H1 (cell line): ENCODE measurements around the gene GAB2. TPM values are rescaled to one million over a fixed set of nuclear protein-coding genes. Genes with fewer than 3 reads are reported as not detected.

Experiments used
- CTCF ChIA-PET: fragments of 300-600 bp; sonication (Branson Sonifier 250); formaldehyde crosslinking; loops from one replicate; lab custom pipeline; 2021; ENCODE audit not compliant: partially characterized antibody; lab: Charles Lee
- POLR2A ChIA-PET: fragments of 300-600 bp; sonication (Branson Sonifier 250); formaldehyde crosslinking; loops from one replicate; lab custom pipeline; 2021; ENCODE audit warnings: inconsistent platforms; ENCODE audit not compliant: partially characterized antibody; lab: Charles Lee
- DNase-seq, 2 experiments: peaks; one replicate each; pipeline versions ENCODE4 v3.0.0 to v3.0.0-alpha.2; 2010 to 2022; ENCODE audit warnings: low spot score in 2 of 2, low read depth in 1 of 2, mixed read lengths in 1 of 2
- FAIRE-seq: peaks from 2 replicates; lab custom pipeline; 2011; peaks lifted over from hg19 to GRCh38; lab: Jason Lieb, UNC
- H2AFZ ChIP-seq: 2 replicates; pipeline ENCODE4 v1.8.1; 2012; ENCODE audit warnings: low read length, inconsistent platforms
- H2AK5ac ChIP-seq: 2 replicates; pipeline ENCODE4 v1.6.1; 2013; ENCODE audit warnings: low read depth, low read length
- H2BK120ac ChIP-seq: replicated peaks from 2 replicates; pipeline ENCODE3; 2013; ENCODE audit warnings: low read depth, low read length, inconsistent platforms
- H2BK12ac ChIP-seq: 2 replicates; pipeline ENCODE4 v1.6.1; 2013; ENCODE audit warnings: low read depth, low read length
- H2BK15ac ChIP-seq: 2 replicates; pipeline ENCODE4 v1.6.1; 2013; ENCODE audit warnings: low read length
- H2BK20ac ChIP-seq: 2 replicates; pipeline ENCODE4 v1.6.1; 2013; ENCODE audit warnings: low read length
- H2BK5ac ChIP-seq: 2 replicates; pipeline ENCODE4 v1.6.1; 2013; ENCODE audit warnings: low read depth, low read length
- H3K14ac ChIP-seq: 2 replicates; pipeline ENCODE4 v1.6.1; 2013; ENCODE audit warnings: inconsistent platforms; ENCODE audit not compliant: insufficient read length
- H3K18ac ChIP-seq: 2 replicates; pipeline ENCODE4 v1.6.1; 2013; ENCODE audit warnings: low read length; ENCODE audit errors: extremely low read depth
- H3K23ac ChIP-seq: 2 replicates; pipeline ENCODE4 v1.6.1; 2013; ENCODE audit warnings: inconsistent platforms; ENCODE audit not compliant: insufficient read length
- H3K23me2 ChIP-seq: 2 replicates; pipeline ENCODE4 v1.6.1; 2013; ENCODE audit warnings: low read depth, low read length
- H3K27ac ChIP-seq: 2 replicates; pipeline ENCODE4 v1.6.1; 2011; ENCODE audit warnings: low read depth, low read length, inconsistent platforms
- H3K27me3 ChIP-seq, 4 experiments: replicated peaks in 1 of 4; 1 replicate in 1 of 4; 2 replicates in 3 of 4; pipeline versions ENCODE4 v1.6.1 to v1.8.1; 2011 to 2013; ENCODE audit warnings: low read length in 3 of 4, mild to moderate bottlenecking in 3 of 4, inconsistent platforms in 2 of 4, mixed read lengths in 2 of 4, moderate library complexity in 1 of 4; ENCODE audit not compliant: control insufficient read depth in 3 of 4, insufficient read depth in 3 of 4; ENCODE audit errors: extremely low read depth in 1 of 4
- H3K36me3 ChIP-seq, 4 experiments: 2 replicates each; pipeline versions ENCODE4 v1.6.1 to v1.8.1; 2011 to 2013; ENCODE audit warnings: mild to moderate bottlenecking in 4 of 4, low read length in 3 of 4, moderate library complexity in 2 of 4, control low read depth in 1 of 4, inconsistent platforms in 1 of 4; ENCODE audit not compliant: insufficient read depth in 4 of 4, control insufficient read depth in 2 of 4
- H3K4ac ChIP-seq: replicated peaks from 2 replicates; pipeline ENCODE3; 2013; ENCODE audit warnings: low read length, low read depth, mixed read lengths, inconsistent platforms; ENCODE audit not compliant: insufficient read length
- H3K4me1 ChIP-seq, 4 experiments: replicated peaks in 1 of 4; 1 replicate in 1 of 4; 2 replicates in 3 of 4; pipeline versions ENCODE4 v1.6.1 to v1.8.1; 2011 to 2013; ENCODE audit warnings: low read length in 3 of 4, inconsistent platforms in 2 of 4, mixed read lengths in 1 of 4; ENCODE audit not compliant: insufficient read depth in 4 of 4, control insufficient read depth in 3 of 4
- H3K4me2 ChIP-seq, 2 experiments: 2 replicates each; pipeline versions ENCODE4 v1.6.1 to v1.8.1; 2011 to 2013; ENCODE audit warnings: low read depth in 2 of 2, low read length in 2 of 2, control low read depth in 1 of 2, inconsistent platforms in 1 of 2, mild to moderate bottlenecking in 1 of 2; ENCODE audit not compliant: insufficient read depth in 1 of 2
- H3K4me3 ChIP-seq, 4 experiments: fragments of 200-600, 300-600 bp in 1 of 4; sonication (generic), shearing (Covaris generic), sonication (Bioruptor Twin) in 1 of 4; 2 replicates each; pipeline versions ENCODE4 v1.5.1 to v1.8.1; 2011 to 2016; ENCODE audit warnings: low read length in 4 of 4, low read depth in 3 of 4, control low read depth in 2 of 4, inconsistent platforms in 2 of 4, mild to moderate bottlenecking in 2 of 4, mixed read lengths in 1 of 4, moderate library complexity in 1 of 4; ENCODE audit not compliant: insufficient read depth in 2 of 4; ENCODE audit errors: extremely low read depth in 1 of 4
- H3K56ac ChIP-seq: replicated peaks from 2 replicates; pipeline ENCODE3; 2013; ENCODE audit warnings: low read depth, mild to moderate bottlenecking, mixed read lengths, low read length, inconsistent platforms; ENCODE audit not compliant: insufficient read length
- H3K79me1 ChIP-seq: 2 replicates; pipeline ENCODE4 v1.6.1; 2013; ENCODE audit warnings: low read depth, low read length, control low read depth
- H3K79me2 ChIP-seq, 2 experiments: 2 replicates each; pipeline versions ENCODE4 v1.6.1 to v1.8.1; 2012 to 2013; ENCODE audit warnings: low read length in 2 of 2, mild to moderate bottlenecking in 2 of 2, inconsistent platforms in 1 of 2; ENCODE audit not compliant: insufficient read depth in 2 of 2, control insufficient read depth in 1 of 2
- H3K9ac ChIP-seq, 4 experiments: replicated peaks in 1 of 4; 1 replicate in 1 of 4; 2 replicates in 3 of 4; pipeline versions ENCODE4 v1.6.1 to v1.8.1; 2011 to 2013; ENCODE audit warnings: low read depth in 3 of 4, low read length in 3 of 4, control low read depth in 2 of 4, mild to moderate bottlenecking in 2 of 4, moderate library complexity in 2 of 4, inconsistent platforms in 1 of 4; ENCODE audit errors: extremely low read depth in 1 of 4
- H3K9me3 ChIP-seq, 2 experiments: 2 replicates each; pipeline versions ENCODE4 v1.6.1 to v1.8.1; 2012 to 2013; ENCODE audit warnings: mild to moderate bottlenecking in 2 of 2, moderate library complexity in 2 of 2, control low read depth in 1 of 2, inconsistent platforms in 1 of 2, low read depth in 1 of 2, low read length in 1 of 2, mixed read lengths in 1 of 2; ENCODE audit not compliant: insufficient read depth in 2 of 2
- H4K20me1 ChIP-seq, 2 experiments: replicated peaks in 1 of 2; 2 replicates each; pipeline versions ENCODE3 to v1.8.1; 2011 to 2013; ENCODE audit warnings: inconsistent platforms in 2 of 2, low read length in 2 of 2, mild to moderate bottlenecking in 1 of 2; ENCODE audit not compliant: insufficient read depth in 2 of 2, control insufficient read depth in 1 of 2
- H4K5ac ChIP-seq: 2 replicates; pipeline ENCODE4 v1.6.1; 2013; ENCODE audit warnings: low read length, low read depth, mixed read lengths, inconsistent platforms; ENCODE audit not compliant: insufficient read length
- H4K8ac ChIP-seq: 2 replicates; pipeline ENCODE4 v1.8.0; 2013; ENCODE audit warnings: mild to moderate bottlenecking, moderate library complexity, low read length, inconsistent platforms; ENCODE audit not compliant: insufficient read depth; ENCODE audit errors: extremely low read depth
- H4K91ac ChIP-seq: replicated peaks from 2 replicates; pipeline ENCODE3; 2013; ENCODE audit warnings: low read length, mixed read lengths, inconsistent platforms; ENCODE audit not compliant: insufficient read length
- JUND ChIP-seq: IDR thresholded peaks from 2 replicates; pipeline ENCODE4 v1.6.1; 2011; ENCODE audit warnings: mild to moderate bottlenecking, improper control_type of control experiment, low read length
- ZNF274 ChIP-seq: IDR thresholded peaks from 2 replicates; pipeline ENCODE4 v1.7.0; 2012; ENCODE audit warnings: low read length, borderline replicate concordance; ENCODE audit errors: extremely low read depth
- WGBS, 2 experiments: shearing (Covaris generic) in 1 of 2; methylation state at CpG; one replicate each; pipeline versions ENCODE4 v1.1.6 to v1.1.7; 2013 to 2015; ENCODE audit warnings: low lambda C conversion rate in 2 of 2, mixed read lengths in 2 of 2, inconsistent platforms in 1 of 2, low coverage in 1 of 2, missing lambda C conversion rate in 1 of 2; ENCODE audit not compliant: insufficient replicate concordance in 2 of 2, insufficient coverage in 1 of 2, insufficient read length in 1 of 2; ENCODE audit errors: extremely low coverage in 1 of 2, missing lambda C conversion rate in 1 of 2; 5-methylcytosine and 5-hydroxymethylcytosine counted together
- polyA plus RNA-seq, 7 experiments: library from polyadenylated mRNA; depleted of rRNA in 3 of 7; stranded (reverse) in 5 of 7; unstranded in 2 of 7; fragments of >200 nt in 5 of 7; fragments of 200-250 nt in 2 of 7; gene quantifications; 1 replicate in 5 of 7; 2 replicates in 1 of 7; 4 replicates in 1 of 7; pipeline versions ENCODE4 v1.2.1 to v1.2.3, GENCODE V29; 2011 to 2013; ENCODE audit warnings: missing spikeins in 2 of 7, mixed read lengths in 2 of 7
- total RNA-seq: library from RNA; stranded (reverse); fragmentation: NEBNext Ultra II Directional; extraction: Animal tissue kit (Norgen Biotek cat#: 25700); gene quantifications from 2 replicates; pipeline ENCODE4 v1.2.1, GENCODE V29; 2021

Gene GAB2
- total and polyA plus RNA-seq, 2 of the 8 experiments (the other 6 are each of a cell fraction or from before 2014, with no cell fraction given) = 6.3 to 14.0 TPM

DNA sequence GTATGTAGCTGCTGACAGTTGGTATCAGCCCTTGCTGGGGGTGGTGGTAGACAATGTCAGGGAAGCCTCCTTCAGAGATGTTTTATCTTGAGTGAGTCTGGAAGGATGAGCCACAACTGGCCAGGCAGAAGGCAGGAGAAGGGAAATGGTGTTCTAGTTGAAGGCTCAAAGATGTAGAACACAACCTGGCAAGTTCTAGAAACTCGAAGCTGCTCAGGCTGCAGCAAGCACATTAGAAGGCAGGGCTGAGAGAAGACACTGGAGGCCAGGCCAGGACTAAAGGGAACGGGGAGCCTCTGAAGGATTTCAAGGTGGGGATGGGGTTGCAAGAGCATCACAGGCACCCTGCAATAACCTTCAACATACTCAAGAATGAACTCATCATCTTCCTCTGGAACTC, 188.5 kb downstream of the GAB2 start:
- no peak overlapping the region for H2BK120ac ChIP-seq
- no peak overlapping the region for H3K27ac ChIP-seq
- H2BK20ac ChIP-seq = no peak overlapping the region
- H2AK5ac ChIP-seq = no peak overlapping the region
- H3K27me3 ChIP-seq = no peaks in the 10 kb centered on the region
- no peaks in the 10 kb centered on the region for H3K23me2 ChIP-seq
- no peak overlapping the region for H2BK15ac ChIP-seq
- no peak overlapping the region for H2BK5ac ChIP-seq
- no peak overlapping the region for H3K9ac ChIP-seq
- H3K4ac ChIP-seq = no peak overlapping the region
- no peak overlapping the region for H3K14ac ChIP-seq
- H3K18ac ChIP-seq = no peak overlapping the region
- H3K4me2 ChIP-seq = no peak overlapping the region
- H3K23ac ChIP-seq = no peak overlapping the region
- H4K5ac ChIP-seq = no peak overlapping the region
- ChIA-PET CTCF (interaction anchor here (1.0 to 3.5 kb wide), 8 partner anchors 9 to 335 kb away, joined by 3 to 38 read pairs (median 4); no protein-coding TSS in a partner anchor), POLR2A (no interaction called here)
- FAIRE-seq (no peak), DNase-seq (no peak)
- H3K9me3 ChIP-seq = no peaks in the 10 kb centered on the region
- H2AFZ ChIP-seq = no peak overlapping the region
- H3K36me3 ChIP-seq = no peaks in the 10 kb centered on the region
- 86% methylated on average over 2 of the region's 2 CpGs; no CpG with 5 or more reads in 1 of the 2 experiments for WGBS, 2 experiments
- no peak overlapping the region for H3K4me3 ChIP-seq
- TF ChIP-seq JUND = no peak
- no peak for TF ChIP-seq ZNF274
- no peaks in the 10 kb centered on the region for H3K79me1 ChIP-seq
- H3K56ac ChIP-seq = no peak overlapping the region
- H3K79me2 ChIP-seq = no peaks in the 10 kb centered on the region
- H4K8ac ChIP-seq = no peak overlapping the region
- no peak overlapping the region for H2BK12ac ChIP-seq
- no peaks in the 10 kb centered on the region for H4K20me1 ChIP-seq
- no peaks in the 10 kb centered on the region for H3K4me1 ChIP-seq
- no peak overlapping the region for H4K91ac ChIP-seq
